Esophagus squamous epithelium (tissue), 4 donors: ENCODE measurements around the gene GLG1. TPM values are rescaled to one million over a fixed set of nuclear protein-coding genes. Genes with fewer than 3 reads are reported as not detected.

Source experiments
- small RNA-seq, 4 donors: library from RNA; depleted of rRNA; stranded (forward); fragments of <200 nt; gene quantifications; one replicate each; pipeline ENCODE3, GENCODE V24; 2016
- total RNA-seq, 4 donors: library from RNA; depleted of rRNA; stranded (reverse); fragments of >200 nt; gene quantifications; one replicate each; pipeline ENCODE4 v1.1.0, GENCODE V29; 2016

The GLG1 gene
- total RNA-seq, 4 donors from 2014 or later: 59.2 to 71.9 (median 60.8) TPM

Small RNA genes within 50 kb of the gene (small RNA-seq; reads per million reads assigned to genes)
- gene RF00019: 0 reads per million in 4 donors
- gene RNU6-237P: 0 reads per million in 4 donors

Other genes starting within 250 kb of the GLG1 start
- gene NPIPB15, start 230.8 kb downstream of the GLG1 start, total RNA-seq: 1 to 10 TPM in 3 of 4 donors, not detected in 1; 2.9 to 5.0 (median 3.8) TPM
- gene CLEC18B, start 185.6 kb downstream of the GLG1 start, total RNA-seq: 1 to 10 TPM in 2 of 4 donors, under 1 TPM in 2; 0.38 to 6.2 (median 2.6) TPM
- 10 to 100 TPM; 10.1 to 35.2 (median 16.7) TPM for gene RFWD3, start 59.8 kb upstream of the GLG1 start, total RNA-seq
- gene MLKL, start 93.7 kb upstream of the GLG1 start, total RNA-seq: 10 to 100 TPM; 12.4 to 33.9 (median 22.1) TPM
- 1 to 10 TPM; 2.9 to 4.0 (median 3.3) TPM for gene FA2H, start 167.7 kb upstream of the GLG1 start, total RNA-seq